Loucy (cell line): ENCODE measurements around the gene SPATA20.

Experiments used
- CTCF ChIP-seq: fragments of 200-600 bp; sonication (generic); conservative IDR thresholded peaks from 2 replicates; pipeline ENCODE4 v1.5.1; 2014; ENCODE audit warnings: mild to moderate bottlenecking, antibody characterized with exemption, low read length
- EZH2phosphoT487 ChIP-seq: fragments of 200-600 bp; IDR thresholded peaks from 2 replicates; pipeline ENCODE4 v1.6.1; 2018; ENCODE audit warnings: antibody characterized with exemption, mild to moderate bottlenecking, moderate library complexity, borderline replicate concordance

- TF ChIP-seq CTCF (no peak), EZH2phosphoT487 (no peak)
Measured at GRCh38 chr17:50594892-50595291, 47.9 kb downstream of the SPATA20 start.
